K562 treated with DMSO at 1 percent for 48 hours (cell line): ENCODE data around the gene LRIG3. TPM values are rescaled to one million over a fixed set of nuclear protein-coding genes. Genes with fewer than 3 reads are reported as not detected.

ENCODE experiments used
- total RNA-seq: library from RNA; unstranded; fragments of 300-600 nt; gene quantifications from 2 replicates; pipeline ENCODE4 v1.2.3, GENCODE V29; 2022; ENCODE audit warnings: low replicate concordance; ENCODE audit errors: extremely low read depth

Gene LRIG3, protein sequence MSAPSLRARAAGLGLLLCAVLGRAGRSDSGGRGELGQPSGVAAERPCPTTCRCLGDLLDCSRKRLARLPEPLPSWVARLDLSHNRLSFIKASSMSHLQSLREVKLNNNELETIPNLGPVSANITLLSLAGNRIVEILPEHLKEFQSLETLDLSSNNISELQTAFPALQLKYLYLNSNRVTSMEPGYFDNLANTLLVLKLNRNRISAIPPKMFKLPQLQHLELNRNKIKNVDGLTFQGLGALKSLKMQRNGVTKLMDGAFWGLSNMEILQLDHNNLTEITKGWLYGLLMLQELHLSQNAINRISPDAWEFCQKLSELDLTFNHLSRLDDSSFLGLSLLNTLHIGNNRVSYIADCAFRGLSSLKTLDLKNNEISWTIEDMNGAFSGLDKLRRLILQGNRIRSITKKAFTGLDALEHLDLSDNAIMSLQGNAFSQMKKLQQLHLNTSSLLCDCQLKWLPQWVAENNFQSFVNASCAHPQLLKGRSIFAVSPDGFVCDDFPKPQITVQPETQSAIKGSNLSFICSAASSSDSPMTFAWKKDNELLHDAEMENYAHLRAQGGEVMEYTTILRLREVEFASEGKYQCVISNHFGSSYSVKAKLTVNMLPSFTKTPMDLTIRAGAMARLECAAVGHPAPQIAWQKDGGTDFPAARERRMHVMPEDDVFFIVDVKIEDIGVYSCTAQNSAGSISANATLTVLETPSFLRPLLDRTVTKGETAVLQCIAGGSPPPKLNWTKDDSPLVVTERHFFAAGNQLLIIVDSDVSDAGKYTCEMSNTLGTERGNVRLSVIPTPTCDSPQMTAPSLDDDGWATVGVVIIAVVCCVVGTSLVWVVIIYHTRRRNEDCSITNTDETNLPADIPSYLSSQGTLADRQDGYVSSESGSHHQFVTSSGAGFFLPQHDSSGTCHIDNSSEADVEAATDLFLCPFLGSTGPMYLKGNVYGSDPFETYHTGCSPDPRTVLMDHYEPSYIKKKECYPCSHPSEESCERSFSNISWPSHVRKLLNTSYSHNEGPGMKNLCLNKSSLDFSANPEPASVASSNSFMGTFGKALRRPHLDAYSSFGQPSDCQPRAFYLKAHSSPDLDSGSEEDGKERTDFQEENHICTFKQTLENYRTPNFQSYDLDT
- total RNA-seq, result not detected in 2 replicates

DNA sequence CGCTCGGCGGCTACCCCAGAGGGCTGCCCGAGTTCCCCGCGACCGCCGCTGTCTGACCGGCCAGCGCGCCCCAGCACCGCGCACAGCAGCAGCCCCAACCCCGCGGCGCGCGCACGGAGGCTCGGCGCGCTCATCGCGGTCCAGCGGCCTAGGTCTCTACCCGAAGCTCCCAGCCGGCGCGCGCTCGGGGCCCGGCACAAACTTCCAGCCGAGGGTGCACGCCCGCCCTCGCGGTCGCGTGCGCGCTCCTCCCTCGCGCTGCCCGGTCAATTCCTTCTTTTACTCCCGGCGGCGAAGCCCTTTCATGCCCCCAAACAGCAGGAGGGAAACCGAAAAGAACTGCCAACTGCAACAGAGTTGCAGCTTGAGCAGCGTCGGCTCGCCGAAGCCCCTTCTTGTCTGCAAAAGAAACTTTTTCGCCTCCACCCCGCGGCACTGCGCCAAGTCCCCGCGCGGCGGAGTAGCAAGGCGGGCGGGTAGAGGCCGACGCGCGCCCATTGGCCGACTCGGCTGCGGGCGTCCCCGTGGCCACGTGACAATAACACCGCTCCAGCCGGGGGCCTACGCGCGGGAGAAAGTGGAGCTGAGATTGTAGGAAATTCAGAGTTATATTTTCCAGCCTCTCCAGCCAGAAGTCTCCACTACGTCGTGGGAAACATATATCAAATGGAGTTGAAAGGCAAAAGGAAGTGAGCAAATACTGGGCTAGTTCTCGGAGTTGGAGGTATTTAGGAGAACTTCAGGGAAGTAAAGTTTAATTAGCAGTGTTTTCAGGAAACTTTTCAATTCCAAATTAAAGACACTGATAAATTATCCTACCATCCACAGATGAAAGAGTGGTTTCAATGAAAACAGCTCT is at the start of gene LRIG3:
TSS of gene LRIG3 (minus strand) at position 403 of the 859 bp plus-strand sequence. CDS start at position 134, 269 bp downstream.

